ENCODE results near the gene EPB41L4B. TPM values are rescaled to one million over a fixed set of nuclear protein-coding genes. Genes with fewer than 3 reads are reported as not detected.

EPB41L4B gene
- total RNA-seq, 2 donors from 2014 or later, result 0.27 to 1.1 TPM

DNA sequence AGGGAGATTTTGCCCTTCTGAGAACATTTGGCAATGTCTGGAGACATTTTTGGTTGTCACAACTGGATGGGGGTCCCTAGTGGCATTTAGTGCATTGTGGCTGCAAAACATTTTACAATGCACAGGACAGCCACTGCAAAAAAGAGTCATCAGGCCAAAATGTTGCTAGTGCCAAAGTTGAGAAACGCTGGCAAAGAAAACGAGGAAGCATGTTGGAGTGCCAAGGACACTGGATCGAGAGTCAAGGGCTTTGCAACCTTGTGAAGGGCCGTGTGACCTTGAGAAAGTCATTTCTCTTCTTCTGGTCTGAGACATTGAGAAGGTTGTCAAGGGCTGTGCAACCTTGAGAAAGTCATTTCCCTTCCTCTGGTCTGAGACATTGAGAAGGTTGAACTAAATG is 108.1 kb downstream of the EPB41L4B start:
- Histone ChIP-seq H3K27ac (no peak overlapping the region), H3K4me1 (ENCODE audit: control insufficient read depth in 1 of 2, low read depth in 2 of 2) (no peaks in the 10 kb centered on the region), H3K27me3 (replicated peaks; ENCODE audit: insufficient read depth) (no peaks in the 10 kb centered on the region), H3K9me3 (no peaks in the 10 kb centered on the region), H3K36me3 (no peaks in the 10 kb centered on the region), H3K4me3 (no peak overlapping the region)
- ATAC-seq (ENCODE audit: insufficient number of reproducible peaks, low FRiP score, low read depth) (no peak), DNase-seq (ENCODE audit: low spot score) (no peak)
- TF ChIP-seq, protein P1, sequence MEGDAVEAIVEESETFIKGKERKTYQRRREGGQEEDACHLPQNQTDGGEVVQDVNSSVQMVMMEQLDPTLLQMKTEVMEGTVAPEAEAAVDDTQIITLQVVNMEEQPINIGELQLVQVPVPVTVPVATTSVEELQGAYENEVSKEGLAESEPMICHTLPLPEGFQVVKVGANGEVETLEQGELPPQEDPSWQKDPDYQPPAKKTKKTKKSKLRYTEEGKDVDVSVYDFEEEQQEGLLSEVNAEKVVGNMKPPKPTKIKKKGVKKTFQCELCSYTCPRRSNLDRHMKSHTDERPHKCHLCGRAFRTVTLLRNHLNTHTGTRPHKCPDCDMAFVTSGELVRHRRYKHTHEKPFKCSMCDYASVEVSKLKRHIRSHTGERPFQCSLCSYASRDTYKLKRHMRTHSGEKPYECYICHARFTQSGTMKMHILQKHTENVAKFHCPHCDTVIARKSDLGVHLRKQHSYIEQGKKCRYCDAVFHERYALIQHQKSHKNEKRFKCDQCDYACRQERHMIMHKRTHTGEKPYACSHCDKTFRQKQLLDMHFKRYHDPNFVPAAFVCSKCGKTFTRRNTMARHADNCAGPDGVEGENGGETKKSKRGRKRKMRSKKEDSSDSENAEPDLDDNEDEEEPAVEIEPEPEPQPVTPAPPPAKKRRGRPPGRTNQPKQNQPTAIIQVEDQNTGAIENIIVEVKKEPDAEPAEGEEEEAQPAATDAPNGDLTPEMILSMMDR (IDR thresholded peaks at IDR 0.05), result no peak

DNA sequence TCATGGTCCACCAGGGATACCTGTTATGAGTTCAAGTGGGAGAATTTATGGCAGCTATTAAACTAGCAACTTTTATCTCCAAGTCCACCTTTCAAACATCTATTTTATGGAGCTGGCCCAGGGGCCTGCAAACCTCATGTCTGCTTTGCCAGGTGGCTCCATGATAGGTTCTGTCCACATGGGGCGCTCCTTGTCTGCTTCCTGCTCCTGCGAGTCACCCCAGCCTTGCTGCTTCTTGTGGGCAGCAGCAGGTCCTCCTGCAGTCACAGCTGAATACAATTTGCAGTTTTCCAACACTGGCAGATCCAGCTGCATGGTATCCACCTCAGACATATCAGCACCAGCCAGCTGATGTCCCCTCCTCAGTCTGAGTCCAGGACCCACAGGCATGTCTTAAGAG is 114.2 kb downstream of the EPB41L4B start:
- DNase-seq (ENCODE audit: low spot score), result no peak
- no peak for ATAC-seq (ENCODE audit: insufficient number of reproducible peaks, low FRiP score, low read depth)
- no peaks in the 10 kb centered on the region for H3K27me3 ChIP-seq (replicated peaks; ENCODE audit: insufficient read depth)
- H3K36me3 ChIP-seq, result no peaks in the 10 kb centered on the region
- H3K9me3 ChIP-seq, result no peaks in the 10 kb centered on the region
- TF ChIP-seq, protein P1 (IDR thresholded peaks at IDR 0.05), result no peak
- no peak overlapping the region for H3K27ac ChIP-seq
- H3K4me3 ChIP-seq, result no peak overlapping the region
- H3K4me1 ChIP-seq (ENCODE audit: control insufficient read depth in 1 of 2, low read depth in 2 of 2), result no peaks in the 10 kb centered on the region

DNA sequence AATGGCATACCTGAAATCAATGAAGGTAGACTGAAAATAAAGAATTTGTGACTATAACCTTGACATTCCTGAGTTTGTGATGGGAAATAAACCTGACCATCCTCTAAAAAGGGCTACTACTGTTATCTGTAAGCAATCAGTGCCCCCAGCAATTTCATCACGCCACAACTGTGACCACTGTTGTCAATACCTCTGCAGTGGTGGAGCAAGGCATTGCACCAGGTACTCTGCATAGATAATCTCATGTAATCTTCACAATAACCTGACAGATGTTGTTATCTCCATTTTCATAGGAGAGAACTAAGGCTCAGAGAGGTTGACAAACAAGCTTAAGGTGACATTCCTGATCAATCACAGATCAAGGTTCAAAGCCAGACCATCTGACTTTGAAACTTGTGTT is 115.3 kb downstream of the EPB41L4B start:
- no peaks in the 10 kb centered on the region for H3K9me3 ChIP-seq
- no peak overlapping the region for H3K4me3 ChIP-seq
- DNase-seq (ENCODE audit: low spot score), result no peak
- no peak for ATAC-seq (ENCODE audit: insufficient number of reproducible peaks, low FRiP score, low read depth)
- TF ChIP-seq, protein P1 (IDR thresholded peaks at IDR 0.05), result no peak
- no peak overlapping the region for H3K27ac ChIP-seq
- H3K27me3 ChIP-seq (replicated peaks; ENCODE audit: insufficient read depth), result no peaks in the 10 kb centered on the region
- no peaks in the 10 kb centered on the region for H3K36me3 ChIP-seq
- no peaks in the 10 kb centered on the region for H3K4me1 ChIP-seq (ENCODE audit: control insufficient read depth in 1 of 2, low read depth in 2 of 2)

DNA sequence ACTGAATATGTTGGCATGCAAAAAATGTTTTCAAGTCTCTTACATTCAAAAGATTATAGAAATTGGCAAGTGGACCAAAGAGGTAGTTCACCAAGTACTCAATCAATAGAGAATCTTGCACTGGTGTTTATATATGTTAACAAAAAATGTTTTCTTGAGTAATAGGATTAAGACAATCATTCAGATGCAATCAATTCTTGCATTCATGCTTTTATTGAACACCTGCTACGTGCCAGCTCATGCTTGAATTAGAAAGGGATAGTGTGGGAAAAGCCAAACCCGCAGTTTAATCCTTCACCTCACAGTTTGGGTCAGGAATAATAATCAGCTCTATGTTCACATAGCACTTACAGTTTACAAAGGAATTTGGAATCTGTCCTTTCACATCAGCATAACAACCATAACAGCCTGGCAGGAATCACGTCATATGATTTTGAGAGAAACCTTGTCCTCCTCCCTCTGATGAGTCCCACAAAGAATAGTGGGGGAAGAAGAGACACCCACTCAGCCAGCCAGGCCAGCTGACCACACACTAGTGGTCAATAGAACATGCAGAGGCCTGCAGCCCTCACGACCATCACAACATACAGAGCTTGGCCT is 117.0 kb downstream of the EPB41L4B start:
- no peak for ATAC-seq (ENCODE audit: insufficient number of reproducible peaks, low FRiP score, low read depth)
- Histone ChIP-seq H3K9me3 (no peaks in the 10 kb centered on the region), H3K36me3 (no peaks in the 10 kb centered on the region), H3K4me1 (ENCODE audit: control insufficient read depth in 1 of 2, low read depth in 2 of 2) (no peaks in the 10 kb centered on the region), H3K4me3 (no peak overlapping the region), H3K27ac (no peak overlapping the region), H3K27me3 (replicated peaks; ENCODE audit: insufficient read depth) (no peaks in the 10 kb centered on the region)
- TF ChIP-seq, protein P1 (IDR thresholded peaks at IDR 0.05), result no peak
- no peak for DNase-seq (ENCODE audit: low spot score)

DNA sequence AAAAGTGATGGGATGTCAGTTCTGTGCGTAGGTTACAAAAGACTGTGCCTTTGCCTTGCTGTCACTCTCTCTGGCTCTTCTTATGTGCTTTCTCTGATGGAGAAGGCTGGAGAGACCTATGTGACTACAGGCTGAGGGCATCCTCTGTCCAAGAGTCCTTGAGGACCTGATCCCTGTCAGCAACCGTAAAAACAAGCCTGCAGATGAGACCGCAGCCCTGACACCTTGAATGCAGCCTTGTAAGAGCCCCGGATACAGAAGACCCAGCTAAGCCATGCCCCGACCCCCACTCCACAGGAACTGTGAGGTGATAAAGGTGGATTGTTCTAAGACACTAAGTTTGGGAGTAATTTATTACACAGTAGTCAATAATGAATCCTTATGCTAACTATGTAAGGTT is 121.2 kb downstream of the EPB41L4B start:
- Histone ChIP-seq H3K9me3 (no peaks in the 10 kb centered on the region), H3K27me3 (replicated peaks; ENCODE audit: insufficient read depth) (no peaks in the 10 kb centered on the region), H3K4me1 (ENCODE audit: control insufficient read depth in 1 of 2, low read depth in 2 of 2) (no peaks in the 10 kb centered on the region), H3K4me3 (no peak overlapping the region), H3K36me3 (no peaks in the 10 kb centered on the region), H3K27ac (no peak overlapping the region)
- DNase-seq (ENCODE audit: low spot score), result no peak
- ATAC-seq (ENCODE audit: insufficient number of reproducible peaks, low FRiP score, low read depth), result no peak
- TF ChIP-seq, protein P1 (IDR thresholded peaks at IDR 0.05), result no peak

All from thoracic aorta (tissue), 2 donors.